B cell (primary cell): ENCODE results near the gene TCF7. TPM values are rescaled to one million over a fixed set of nuclear protein-coding genes. Genes with fewer than 3 reads are reported as not detected.
A peak's percentile ranks its signal among the peaks of the same experiment; 100 is the strongest.

Experiments used
- ATAC-seq: fragments of 200-7000 bp; cut with Tn5 transposase; one replicate; pipeline ENCODE4 v1.10.0; 2021; ENCODE audit warnings: low read depth, mild to moderate bottlenecking, moderate number of reproducible peaks, moderate library complexity
- CTCF ChIA-PET: fragments of 350-600 bp; sonication (Branson Sonifier 250); formaldehyde crosslinking; loops from one replicate; lab custom pipeline; 2021; ENCODE audit warnings: antibody characterized with exemption, inconsistent platforms; lab: Charles Lee
- POLR2A ChIA-PET: fragments of 350-600 bp; sonication (Branson Sonifier 250); formaldehyde crosslinking; loops from one replicate; lab custom pipeline; 2021; ENCODE audit warnings: antibody characterized with exemption; lab: Charles Lee
- DNase-seq: peaks from one replicate; pipeline ENCODE4 v3.0.0; 2013
- H2AFZ ChIP-seq: 2 replicates; pipeline ENCODE4 v1.6.1; 2012; ENCODE audit warnings: mild to moderate bottlenecking, low read depth, low read length; ENCODE audit not compliant: insufficient read depth, poor library complexity, severe bottlenecking
- H3K27ac ChIP-seq, 2 donors: 1 replicate in 1 of 2; 2 replicates in 1 of 2; pipeline ENCODE4 v1.5.1; 2012 to 2013; ENCODE audit warnings: low read length in 2 of 2, mild to moderate bottlenecking in 2 of 2, moderate library complexity in 1 of 2
- H3K27me3 ChIP-seq, 4 experiments: fragments of 200-600 bp in 1 of 4; sonication (generic) in 1 of 4; replicated peaks in 1 of 4; 1 replicate in 2 of 4; 2 replicates in 2 of 4; pipeline versions ENCODE4 v1.6.1 to v1.7.0; 2013 to 2016; ENCODE audit warnings: low read length in 3 of 4, mild to moderate bottlenecking in 2 of 4, mixed read lengths in 1 of 4, moderate library complexity in 1 of 4; ENCODE audit not compliant: insufficient read depth in 4 of 4, control insufficient read depth in 3 of 4; ENCODE audit errors: control extremely low read depth in 1 of 4
- H3K36me3 ChIP-seq, 2 experiments: replicated peaks in 1 of 2; 1 replicate in 1 of 2; 2 replicates in 1 of 2; pipeline versions ENCODE4 v1.6.1 to v1.7.1; 2013; ENCODE audit warnings: low read length in 1 of 2; ENCODE audit not compliant: insufficient read depth in 2 of 2, control insufficient read depth in 1 of 2; ENCODE audit errors: control extremely low read depth in 1 of 2, extremely low read depth in 1 of 2
- H3K4me1 ChIP-seq, 2 donors: fragments of 200-600 bp in 1 of 2; sonication (generic) in 1 of 2; 1 replicate in 1 of 2; 2 replicates in 1 of 2; pipeline versions ENCODE4 v1.5.1 to v1.6.1; 2013 to 2017; ENCODE audit warnings: low read length in 2 of 2; ENCODE audit not compliant: control insufficient read depth in 2 of 2, insufficient read depth in 2 of 2
- H3K4me2 ChIP-seq: replicated peaks from 2 replicates; pipeline ENCODE3; 2012; ENCODE audit warnings: mild to moderate bottlenecking, low read depth, low read length; ENCODE audit not compliant: poor library complexity, severe bottlenecking
- H3K4me3 ChIP-seq, 5 experiments: fragments of 200-600 bp in 1 of 5; sonication (generic) in 1 of 5; 1 replicate in 3 of 5; 2 replicates in 2 of 5; pipeline versions ENCODE4 v1.5.1 to v1.7.0; 2011 to 2016; ENCODE audit warnings: low read length in 4 of 5, mild to moderate bottlenecking in 4 of 5, low read depth in 2 of 5, control low read depth in 1 of 5, moderate library complexity in 1 of 5; ENCODE audit not compliant: insufficient read depth in 1 of 5; ENCODE audit errors: control extremely low read depth in 1 of 5, extremely low read depth in 1 of 5
- H3K79me2 ChIP-seq: fragments of 200-600 bp; sonication (generic); one replicate; pipeline ENCODE4 v1.6.0; 2016; ENCODE audit warnings: low read length; ENCODE audit not compliant: control insufficient read depth, insufficient read depth
- H3K9ac ChIP-seq: fragments of 200-600 bp; sonication (generic); 2 replicates; pipeline ENCODE4 v1.6.1; 2017; ENCODE audit warnings: mild to moderate bottlenecking, low read length, moderate library complexity
- H3K9me3 ChIP-seq, 3 donors: one replicate each; pipeline versions ENCODE4 v1.6.1 to v1.7.1; 2013; ENCODE audit warnings: low read length in 2 of 3; ENCODE audit not compliant: control insufficient read depth in 2 of 3, insufficient read depth in 1 of 3; ENCODE audit errors: control extremely low read depth in 1 of 3
- H4K20me1 ChIP-seq: 2 replicates; pipeline ENCODE4 v1.6.0; 2012; ENCODE audit warnings: mild to moderate bottlenecking, low read length; ENCODE audit not compliant: insufficient read depth, control insufficient read depth, poor library complexity, severe bottlenecking
- H3K27ac Mint-ChIP-seq: one replicate; pipeline ENCODE4 v1.8.0; 2021; ENCODE audit warnings: mixed read lengths
- H3K27me3 Mint-ChIP-seq: one replicate; pipeline ENCODE4 v1.8.0; 2021; ENCODE audit warnings: mixed read lengths
- H3K4me1 Mint-ChIP-seq: one replicate; pipeline ENCODE4 v1.8.0; 2021; ENCODE audit warnings: mixed read lengths
- H3K4me3 Mint-ChIP-seq: one replicate; pipeline ENCODE4 v1.8.0; 2021; ENCODE audit warnings: mixed read lengths
- H3K9me3 Mint-ChIP-seq: one replicate; pipeline ENCODE4 v1.8.0; 2022; ENCODE audit warnings: mixed read lengths; ENCODE audit not compliant: insufficient read depth
- EZH2 ChIP-seq: IDR thresholded peaks from 2 replicates; pipeline ENCODE4 v1.6.1; 2012; ENCODE audit warnings: borderline replicate concordance, low read depth, mild to moderate bottlenecking, moderate library complexity, low read length; ENCODE audit not compliant: insufficient read depth, poor library complexity, severe bottlenecking
- WGBS: methylation state at CpG from one replicate; pipeline ENCODE4 v1.1.5; 2013; ENCODE audit warnings: missing lambda C conversion rate; ENCODE audit not compliant: insufficient coverage; 5-methylcytosine and 5-hydroxymethylcytosine counted together
- intact Hi-C: fragments of 100-400 bp; cut with micrococcal nuclease; formaldehyde crosslinking; loops from one replicate; pipeline ENCODE4 v1.10.0; 2022
- polyA plus RNA-seq: library from polyadenylated mRNA; depleted of rRNA; stranded (reverse); fragments of >200 nt; gene quantifications from 2 replicates; pipeline ENCODE4 v1.2.3, GENCODE V29; 2012
- total RNA-seq, 2 donors: library from RNA; stranded (reverse); fragments of 120-200 nt in 1 of 2; gene quantifications; 1 replicate in 1 of 2; 2 replicates in 1 of 2; pipeline versions ENCODE4 v1.2.3 to v1.2.4, GENCODE V29; 2013 to 2022
- TF ChIP-seq, protein P1 (sequence below): fragments of 200-600 bp; IDR thresholded peaks from one replicate; pipeline ENCODE4 v1.8.0; 2022; ENCODE audit warnings: antibody characterized with exemption, mild to moderate bottlenecking

Gene TCF7
- total and polyA plus RNA-seq, 2 donors (not counting 1 experiment from before 2014, with no cell fraction given): 26.8 to 61.1 TPM

GRCh38 chr5:134136221-134136631, 21.7 kb downstream of the TCF7 start:
- CTCF ChIA-PET: interaction anchor here (5.9 to 25.7 kb wide), 2 partner anchors 12 to 96 kb away, joined by 38 to 644 read pairs; no protein-coding TSS in a partner anchor

GRCh38 chr5:134136771-134137170, 22.3 kb downstream of the TCF7 start:
- H3K4me1 Mint-ChIP-seq: peaks cover 55% of the 10 kb centered on the region
- H3K9me3 Mint-ChIP-seq: no peaks in the 10 kb centered on the region
- H3K4me1 ChIP-seq: peaks cover 19 to 56% of the 10 kb centered on the region in 2 donors
- no peak overlapping the region for H3K27ac ChIP-seq
- H3K36me3 ChIP-seq: peaks cover 0 to 27% of the 10 kb centered on the region in 2 experiments
- no peak for TF ChIP-seq EZH2
- TF ChIP-seq, protein P1, sequence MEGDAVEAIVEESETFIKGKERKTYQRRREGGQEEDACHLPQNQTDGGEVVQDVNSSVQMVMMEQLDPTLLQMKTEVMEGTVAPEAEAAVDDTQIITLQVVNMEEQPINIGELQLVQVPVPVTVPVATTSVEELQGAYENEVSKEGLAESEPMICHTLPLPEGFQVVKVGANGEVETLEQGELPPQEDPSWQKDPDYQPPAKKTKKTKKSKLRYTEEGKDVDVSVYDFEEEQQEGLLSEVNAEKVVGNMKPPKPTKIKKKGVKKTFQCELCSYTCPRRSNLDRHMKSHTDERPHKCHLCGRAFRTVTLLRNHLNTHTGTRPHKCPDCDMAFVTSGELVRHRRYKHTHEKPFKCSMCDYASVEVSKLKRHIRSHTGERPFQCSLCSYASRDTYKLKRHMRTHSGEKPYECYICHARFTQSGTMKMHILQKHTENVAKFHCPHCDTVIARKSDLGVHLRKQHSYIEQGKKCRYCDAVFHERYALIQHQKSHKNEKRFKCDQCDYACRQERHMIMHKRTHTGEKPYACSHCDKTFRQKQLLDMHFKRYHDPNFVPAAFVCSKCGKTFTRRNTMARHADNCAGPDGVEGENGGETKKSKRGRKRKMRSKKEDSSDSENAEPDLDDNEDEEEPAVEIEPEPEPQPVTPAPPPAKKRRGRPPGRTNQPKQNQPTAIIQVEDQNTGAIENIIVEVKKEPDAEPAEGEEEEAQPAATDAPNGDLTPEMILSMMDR: no peak
- H3K79me2 ChIP-seq: peaks cover 18% of the 10 kb centered on the region
- no peak overlapping the region for H3K4me3 Mint-ChIP-seq
- peak overlapping the region; percentile 15 for H3K27ac Mint-ChIP-seq
- CTCF ChIA-PET: interaction anchor here (1.0 to 25.7 kb wide), 4 partner anchors 10 to 97 kb away, joined by 3 to 644 read pairs (median 21); no protein-coding TSS in a partner anchor
- ATAC-seq: no peak
- H3K27me3 ChIP-seq: no peaks in the 10 kb centered on the region
- no peaks in the 10 kb centered on the region for H3K27me3 Mint-ChIP-seq
- no peak overlapping the region for H3K4me3 ChIP-seq
- H2AFZ ChIP-seq: no peak overlapping the region
- WGBS: 98% methylated on average over 5 of the region's 7 CpGs
- H4K20me1 ChIP-seq: peaks cover 45% of the 10 kb centered on the region
- no peak for DNase-seq
- no peaks in the 10 kb centered on the region for H3K9me3 ChIP-seq
- H3K4me2 ChIP-seq: no peak overlapping the region
- POLR2A ChIA-PET: no interaction called here
- intact Hi-C loops: no loop called here
- no peak overlapping the region for H3K9ac ChIP-seq

More at GRCh38 chr5:134136221-134136631, 21.7 kb downstream of the TCF7 start:
- TF ChIP-seq, protein P1: no peak
- no peak for TF ChIP-seq EZH2
- Histone ChIP-seq H4K20me1 (peaks cover 40% of the 10 kb centered on the region), H3K27ac (peak overlapping the region in 1 of 2 donors; percentile 27), H3K4me3 (no peak overlapping the region), H3K36me3 (peaks cover 0 to 27% of the 10 kb centered on the region in 2 experiments), H3K9me3 (no peaks in the 10 kb centered on the region), H2AFZ (no peak overlapping the region), H3K79me2 (peaks cover 21% of the 10 kb centered on the region), H3K27me3 (no peaks in the 10 kb centered on the region), H3K9ac (no peak overlapping the region), H3K4me1 (peaks cover 22 to 62% of the 10 kb centered on the region in 2 donors), H3K4me2 (no peak overlapping the region)
- no peak for DNase-seq
- no peaks in the 10 kb centered on the region for H3K9me3 Mint-ChIP-seq
- peaks cover 60% of the 10 kb centered on the region for H3K4me1 Mint-ChIP-seq
- WGBS: 96% methylated on average over 2 of the region's 2 CpGs
- POLR2A ChIA-PET: no interaction called here
- H3K27me3 Mint-ChIP-seq: no peaks in the 10 kb centered on the region
- intact Hi-C loops: no loop called here
- no peak overlapping the region for H3K4me3 Mint-ChIP-seq
- peak overlapping the region; percentile 62 for H3K27ac Mint-ChIP-seq
- ATAC-seq: no peak
